ENCODE measurements around the gene ROR2. TPM values are rescaled to one million over a fixed set of nuclear protein-coding genes. Genes with fewer than 3 reads are reported as not detected.

The ROR2 gene
- total and polyA plus RNA-seq, 2 of the 13 experiments (the other 11 are each of a cell fraction or from before 2014, with no cell fraction given) = not detected

DNA sequence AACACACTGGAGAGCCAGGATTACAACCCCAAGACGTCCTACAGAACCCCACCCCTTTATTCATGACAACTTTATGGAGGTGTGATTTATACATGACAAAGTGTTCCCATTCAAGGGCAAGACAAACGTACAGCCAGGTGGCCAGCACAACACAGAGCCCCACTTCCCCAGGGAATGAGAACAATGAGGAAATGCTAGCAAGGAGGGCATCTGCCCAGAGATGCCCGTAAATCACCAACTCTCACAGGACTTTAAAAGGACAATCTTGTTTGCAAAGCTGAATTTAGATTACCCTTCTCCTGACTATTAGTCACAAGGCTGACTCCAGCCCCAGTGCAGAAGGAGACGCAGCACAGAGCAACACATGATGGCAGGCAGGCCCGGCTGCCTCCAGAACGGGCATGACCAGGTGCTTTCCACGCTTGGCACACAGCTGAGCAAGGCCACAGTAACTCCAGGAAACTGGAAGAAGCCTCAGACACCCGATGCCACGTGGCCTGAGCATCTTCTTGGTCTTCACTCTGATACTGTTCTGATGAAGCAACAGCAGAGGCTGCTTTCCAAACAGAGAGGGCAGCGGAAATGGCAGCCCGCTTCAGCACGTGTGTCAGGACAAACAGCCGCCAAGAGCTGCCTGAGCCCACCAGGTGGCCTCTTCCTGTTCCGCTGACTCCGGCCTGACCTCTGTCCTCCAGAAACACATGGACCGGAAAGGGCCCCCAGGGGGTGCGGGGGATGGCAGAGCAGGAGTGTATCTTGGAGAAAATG is 51.4 kb downstream of the ROR2 start (continued):
- TF ChIP-seq MED13 (CRISPR knock-in tag; IDR thresholded peaks at IDR 0.05) (no peak), SAP130 (CRISPR knock-in tag; IDR thresholded peaks at IDR 0.05; ENCODE audit: low read depth) (no peak), SRSF4 (IDR thresholded peaks at IDR 0.05; ENCODE audit: low read depth, low read length, poor library complexity, severe bottlenecking) (no peak), SNAI1 (CRISPR knock-in tag; IDR thresholded peaks at IDR 0.05; ENCODE audit: borderline replicate concordance) (0 out of 2 replicates have a peak, but pooled peaks have one; percentile 28), IKZF1 (IDR thresholded peaks at IDR 0.05) (no peak), CBX5 (CRISPR knock-in tag; IDR thresholded peaks at IDR 0.05; ENCODE audit: borderline replicate concordance) (no peak), KDM6A (CRISPR knock-in tag; IDR thresholded peaks at IDR 0.05; ENCODE audit: low read depth) (no peak), SMC3 (IDR thresholded peaks at IDR 0.05; ENCODE audit: low read length) (no peak), LCORL (IDR thresholded peaks at IDR 0.05) (no peak), LCORL (CRISPR knock-in tag; IDR thresholded peaks at IDR 0.05) (no peak), KLF13 (CRISPR knock-in tag; IDR thresholded peaks at IDR 0.05) (no peak), SAFB2 (CRISPR knock-in tag; IDR thresholded peaks at IDR 0.05; ENCODE audit: borderline replicate concordance, low read depth) (no peak), ZNF263 (CRISPR knock-in tag; IDR thresholded peaks at IDR 0.05) (no peak), ESRRA (CRISPR knock-in tag; IDR thresholded peaks at IDR 0.05; ENCODE audit: low read depth) (no peak), MAF1 (CRISPR knock-in tag; IDR thresholded peaks at IDR 0.05; ENCODE audit: borderline replicate concordance) (no peak), NCOA5 (CRISPR knock-in tag; IDR thresholded peaks at IDR 0.05) (no peak), ZNF564 (CRISPR knock-in tag; IDR thresholded peaks at IDR 0.05) (no peak), MBNL3 (CRISPR knock-in tag; conservative IDR thresholded peaks at IDR 0.05) (no peak), PAWR (CRISPR knock-in tag; IDR thresholded peaks at IDR 0.05; ENCODE audit: borderline replicate concordance) (no peak), ZNF44 (CRISPR knock-in tag; IDR thresholded peaks at IDR 0.05) (no peak)
- TF ChIP-seq, protein P1, sequence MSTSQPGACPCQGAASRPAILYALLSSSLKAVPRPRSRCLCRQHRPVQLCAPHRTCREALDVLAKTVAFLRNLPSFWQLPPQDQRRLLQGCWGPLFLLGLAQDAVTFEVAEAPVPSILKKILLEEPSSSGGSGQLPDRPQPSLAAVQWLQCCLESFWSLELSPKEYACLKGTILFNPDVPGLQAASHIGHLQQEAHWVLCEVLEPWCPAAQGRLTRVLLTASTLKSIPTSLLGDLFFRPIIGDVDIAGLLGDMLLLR (CRISPR knock-in tag; IDR thresholded peaks at IDR 0.05) = no peak
- TF ChIP-seq, protein P2, sequence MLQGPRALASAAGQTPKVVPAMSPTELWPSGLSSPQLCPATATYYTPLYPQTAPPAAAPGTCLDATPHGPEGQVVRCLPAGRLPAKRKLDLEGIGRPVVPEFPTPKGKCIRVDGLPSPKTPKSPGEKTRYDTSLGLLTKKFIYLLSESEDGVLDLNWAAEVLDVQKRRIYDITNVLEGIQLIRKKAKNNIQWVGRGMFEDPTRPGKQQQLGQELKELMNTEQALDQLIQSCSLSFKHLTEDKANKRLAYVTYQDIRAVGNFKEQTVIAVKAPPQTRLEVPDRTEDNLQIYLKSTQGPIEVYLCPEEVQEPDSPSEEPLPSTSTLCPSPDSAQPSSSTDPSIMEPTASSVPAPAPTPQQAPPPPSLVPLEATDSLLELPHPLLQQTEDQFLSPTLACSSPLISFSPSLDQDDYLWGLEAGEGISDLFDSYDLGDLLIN (CRISPR knock-in tag; IDR thresholded peaks at IDR 0.05; ENCODE audit: borderline replicate concordance) = no peak
- TF ChIP-seq, protein P3, sequence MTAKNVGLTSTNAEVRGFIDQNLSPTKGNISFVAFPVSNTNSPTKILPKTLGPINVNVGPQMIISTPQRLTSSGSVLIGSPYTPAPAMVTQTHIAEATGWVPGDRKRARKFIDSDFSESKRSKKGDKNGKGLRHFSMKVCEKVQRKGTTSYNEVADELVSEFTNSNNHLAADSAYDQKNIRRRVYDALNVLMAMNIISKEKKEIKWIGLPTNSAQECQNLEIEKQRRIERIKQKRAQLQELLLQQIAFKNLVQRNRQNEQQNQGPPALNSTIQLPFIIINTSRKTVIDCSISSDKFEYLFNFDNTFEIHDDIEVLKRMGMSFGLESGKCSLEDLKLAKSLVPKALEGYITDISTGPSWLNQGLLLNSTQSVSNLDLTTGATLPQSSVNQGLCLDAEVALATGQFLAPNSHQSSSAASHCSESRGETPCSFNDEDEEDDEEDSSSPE (CRISPR knock-in tag; IDR thresholded peaks at IDR 0.05) = peak; percentile 51; the same call in 1 of the 2 replicates
- TF ChIP-seq, protein P4, sequence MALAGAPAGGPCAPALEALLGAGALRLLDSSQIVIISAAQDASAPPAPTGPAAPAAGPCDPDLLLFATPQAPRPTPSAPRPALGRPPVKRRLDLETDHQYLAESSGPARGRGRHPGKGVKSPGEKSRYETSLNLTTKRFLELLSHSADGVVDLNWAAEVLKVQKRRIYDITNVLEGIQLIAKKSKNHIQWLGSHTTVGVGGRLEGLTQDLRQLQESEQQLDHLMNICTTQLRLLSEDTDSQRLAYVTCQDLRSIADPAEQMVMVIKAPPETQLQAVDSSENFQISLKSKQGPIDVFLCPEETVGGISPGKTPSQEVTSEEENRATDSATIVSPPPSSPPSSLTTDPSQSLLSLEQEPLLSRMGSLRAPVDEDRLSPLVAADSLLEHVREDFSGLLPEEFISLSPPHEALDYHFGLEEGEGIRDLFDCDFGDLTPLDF (CRISPR knock-in tag; IDR thresholded peaks at IDR 0.05) = no peak
- TF ChIP-seq, protein P5, sequence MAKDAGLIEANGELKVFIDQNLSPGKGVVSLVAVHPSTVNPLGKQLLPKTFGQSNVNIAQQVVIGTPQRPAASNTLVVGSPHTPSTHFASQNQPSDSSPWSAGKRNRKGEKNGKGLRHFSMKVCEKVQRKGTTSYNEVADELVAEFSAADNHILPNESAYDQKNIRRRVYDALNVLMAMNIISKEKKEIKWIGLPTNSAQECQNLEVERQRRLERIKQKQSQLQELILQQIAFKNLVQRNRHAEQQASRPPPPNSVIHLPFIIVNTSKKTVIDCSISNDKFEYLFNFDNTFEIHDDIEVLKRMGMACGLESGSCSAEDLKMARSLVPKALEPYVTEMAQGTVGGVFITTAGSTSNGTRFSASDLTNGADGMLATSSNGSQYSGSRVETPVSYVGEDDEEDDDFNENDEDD (CRISPR knock-in tag; IDR thresholded peaks at IDR 0.05; ENCODE audit: borderline replicate concordance) = peak; percentile 74; the same call in 1 of the 2 replicates
- TF ChIP-seq, protein P6, sequence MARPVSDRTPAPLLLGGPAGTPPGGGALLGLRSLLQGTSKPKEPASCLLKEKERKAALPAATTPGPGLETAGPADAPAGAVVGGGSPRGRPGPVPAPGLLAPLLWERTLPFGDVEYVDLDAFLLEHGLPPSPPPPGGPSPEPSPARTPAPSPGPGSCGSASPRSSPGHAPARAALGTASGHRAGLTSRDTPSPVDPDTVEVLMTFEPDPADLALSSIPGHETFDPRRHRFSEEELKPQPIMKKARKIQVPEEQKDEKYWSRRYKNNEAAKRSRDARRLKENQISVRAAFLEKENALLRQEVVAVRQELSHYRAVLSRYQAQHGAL (CRISPR knock-in tag; IDR thresholded peaks at IDR 0.05; ENCODE audit: not compliant biosample characterization) = no peak
